Vagina (tissue), 2 donors: ENCODE results near the gene P2RY6. TPM values are rescaled to one million over a fixed set of nuclear protein-coding genes. Genes with fewer than 3 reads are reported as not detected.

Experiments
- DNase-seq, 2 donors: peaks; one replicate each; pipeline ENCODE4 v3.0.0-alpha.2; 2017; ENCODE audit errors: extremely low spot score in 2 of 2
- H3K27ac ChIP-seq: fragments of 200-600 bp; sonication (generic); one replicate; pipeline ENCODE4 v1.5.1; 2019
- H3K27me3 ChIP-seq: fragments of 200-600 bp; sonication (generic); one replicate; pipeline ENCODE4 v1.5.1; 2019
- H3K36me3 ChIP-seq, 2 donors: fragments of 200-600 bp; sonication (generic); one replicate each; pipeline ENCODE4 v1.5.1; 2017 to 2019
- H3K4me1 ChIP-seq: fragments of 200-600 bp; sonication (generic); one replicate; pipeline ENCODE4 v1.5.1; 2019
- H3K4me3 ChIP-seq, 2 donors: fragments of 200-600 bp; sonication (generic); 1 replicate in 1 of 2; 2 replicates in 1 of 2; pipeline ENCODE4 v1.5.1; 2016 to 2019
- H3K9me3 ChIP-seq: fragments of 200-600 bp; sonication (generic); one replicate; pipeline ENCODE4 v1.5.1; 2019
- POLR2A ChIP-seq, 2 donors: fragments of 450-650 bp; IDR thresholded peaks; one replicate each; pipeline ENCODE4 v1.6.1; 2017; ENCODE audit warnings: antibody characterized with exemption in 2 of 2, mild to moderate bottlenecking in 2 of 2, moderate library complexity in 2 of 2
- POLR2AphosphoS5 ChIP-seq, 2 donors: sonication (generic); formaldehyde crosslinking; IDR thresholded peaks; one replicate each; pipeline ENCODE4 v1.9.0; 2017; ENCODE audit warnings: antibody characterized with exemption in 2 of 2, mild to moderate bottlenecking in 2 of 2, low read depth in 1 of 2; ENCODE audit not compliant: insufficient read depth in 1 of 2
- intact Hi-C: fragments of 100-400 bp; cut with DNase I; formaldehyde crosslinking; loops from one replicate; pipeline ENCODE4 v1.15.1; 2023
- total RNA-seq: library from RNA; depleted of rRNA; stranded (reverse); fragments of >200 nt; gene quantifications from one replicate; pipeline ENCODE4 v1.2.3, GENCODE V29; 2016
- TF ChIP-seq, protein P1 (sequence below), 3 experiments: fragments of 450-650 bp in 2 of 3; fragments of 200-600 bp in 1 of 3; sonication (generic) in 1 of 3; IDR thresholded peaks; one replicate each; pipeline ENCODE4 v1.5.1; 2017 to 2019; ENCODE audit warnings: antibody characterized with exemption in 3 of 3, mild to moderate bottlenecking in 2 of 3, moderate library complexity in 2 of 3

Gene P2RY6
- total RNA-seq, 1 donor from 2014 or later = 2.0 TPM

- DNase-seq = no peak
- Histone ChIP-seq H3K4me3 (no peak overlapping the region), H3K27me3 (no peaks in the 10 kb centered on the region), H3K9me3 (no peaks in the 10 kb centered on the region), H3K27ac (no peak overlapping the region), H3K4me1 (peaks cover 6% of the 10 kb centered on the region), H3K36me3 (no peaks in the 10 kb centered on the region)
- intact Hi-C loops = no loop called here
- TF ChIP-seq POLR2AphosphoS5 (IDR thresholded peaks at IDR 0.05; ENCODE audit: insufficient read depth in 1 of 2, low read depth in 1 of 2) = no peak
- no peak for TF ChIP-seq POLR2A (IDR thresholded peaks at IDR 0.05)
- TF ChIP-seq, protein P1, sequence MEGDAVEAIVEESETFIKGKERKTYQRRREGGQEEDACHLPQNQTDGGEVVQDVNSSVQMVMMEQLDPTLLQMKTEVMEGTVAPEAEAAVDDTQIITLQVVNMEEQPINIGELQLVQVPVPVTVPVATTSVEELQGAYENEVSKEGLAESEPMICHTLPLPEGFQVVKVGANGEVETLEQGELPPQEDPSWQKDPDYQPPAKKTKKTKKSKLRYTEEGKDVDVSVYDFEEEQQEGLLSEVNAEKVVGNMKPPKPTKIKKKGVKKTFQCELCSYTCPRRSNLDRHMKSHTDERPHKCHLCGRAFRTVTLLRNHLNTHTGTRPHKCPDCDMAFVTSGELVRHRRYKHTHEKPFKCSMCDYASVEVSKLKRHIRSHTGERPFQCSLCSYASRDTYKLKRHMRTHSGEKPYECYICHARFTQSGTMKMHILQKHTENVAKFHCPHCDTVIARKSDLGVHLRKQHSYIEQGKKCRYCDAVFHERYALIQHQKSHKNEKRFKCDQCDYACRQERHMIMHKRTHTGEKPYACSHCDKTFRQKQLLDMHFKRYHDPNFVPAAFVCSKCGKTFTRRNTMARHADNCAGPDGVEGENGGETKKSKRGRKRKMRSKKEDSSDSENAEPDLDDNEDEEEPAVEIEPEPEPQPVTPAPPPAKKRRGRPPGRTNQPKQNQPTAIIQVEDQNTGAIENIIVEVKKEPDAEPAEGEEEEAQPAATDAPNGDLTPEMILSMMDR (IDR thresholded peaks at IDR 0.05) = no peak
Measured at GRCh38 chr11:73252577-73253191, 19.5 kb upstream of the P2RY6 start.

- peaks cover 14% of the 10 kb centered on the region for H3K4me1 ChIP-seq
Measured at GRCh38 chr11:73257342-73258103, 14.6 kb upstream of the P2RY6 start.

DNA sequence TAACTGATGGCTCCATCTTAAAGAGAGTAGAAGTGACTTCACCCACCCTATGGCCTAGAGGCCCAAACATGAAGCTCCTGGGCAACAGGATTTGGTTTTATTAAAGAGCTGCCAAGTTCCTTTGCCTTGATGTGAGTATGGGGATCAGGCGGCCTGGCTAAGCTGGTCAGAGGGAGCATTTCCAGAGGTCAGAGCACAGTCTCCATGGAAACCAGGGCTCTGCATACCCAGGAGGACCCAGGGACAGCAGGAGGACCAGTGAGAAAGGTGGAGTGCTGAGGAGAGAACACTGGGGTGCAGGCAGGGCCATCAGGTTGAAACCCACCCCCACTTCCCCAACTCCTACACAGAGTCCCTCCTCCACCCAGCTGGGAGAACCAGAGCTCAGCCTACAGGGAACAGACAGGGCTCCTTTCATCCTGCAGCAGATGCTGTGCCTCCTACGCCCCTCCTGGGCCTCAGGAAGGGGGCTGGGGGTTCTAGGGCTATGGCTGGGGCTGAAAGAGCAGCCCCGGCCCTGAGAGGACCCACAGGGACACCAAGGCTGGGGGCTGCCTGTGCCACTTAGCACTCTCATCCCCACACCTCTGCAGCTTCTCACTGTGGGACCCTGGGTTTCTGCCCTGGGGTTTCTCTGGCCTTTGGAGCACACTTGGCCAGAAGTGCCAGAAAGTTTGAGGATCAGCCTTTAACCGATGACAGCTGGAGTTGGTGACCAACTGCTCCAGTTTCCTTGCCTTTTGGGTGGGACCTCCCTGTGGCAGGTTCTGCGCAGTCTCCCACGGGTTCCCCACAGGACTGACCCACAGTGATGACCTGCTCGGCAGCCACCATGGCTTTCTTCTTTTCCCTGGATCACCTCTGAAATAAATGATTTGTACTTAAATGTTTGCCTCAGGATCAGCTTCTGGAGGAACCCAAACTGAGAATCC, 13.8 kb upstream of the P2RY6 start:
- Histone ChIP-seq H3K27ac (no peak overlapping the region), H3K4me3 (no peak overlapping the region), H3K9me3 (no peaks in the 10 kb centered on the region), H3K27me3 (no peaks in the 10 kb centered on the region), H3K4me1 (peaks cover 14% of the 10 kb centered on the region), H3K36me3 (no peaks in the 10 kb centered on the region)
- intact Hi-C loops = no loop called here
- no peak for DNase-seq
- TF ChIP-seq POLR2A (IDR thresholded peaks at IDR 0.05) = no peak
- TF ChIP-seq, protein P1 (IDR thresholded peaks at IDR 0.05) = no peak

More at GRCh38 chr11:73257342-73258103, 14.6 kb upstream of the P2RY6 start:
- TF ChIP-seq POLR2AphosphoS5 (IDR thresholded peaks at IDR 0.05; ENCODE audit: insufficient read depth in 1 of 2, low read depth in 1 of 2) (no peak), POLR2A (IDR thresholded peaks at IDR 0.05) (no peak)
- TF ChIP-seq, protein P1 (IDR thresholded peaks at IDR 0.05) = no peak
- no peak overlapping the region for H3K27ac ChIP-seq
- no peaks in the 10 kb centered on the region for H3K9me3 ChIP-seq
- no peaks in the 10 kb centered on the region for H3K27me3 ChIP-seq
- H3K36me3 ChIP-seq = no peaks in the 10 kb centered on the region
- no peak for DNase-seq
- intact Hi-C loops = no loop called here
- no peak overlapping the region for H3K4me3 ChIP-seq

- no peaks in the 10 kb centered on the region for H3K9me3 ChIP-seq
- H3K27ac ChIP-seq = no peak overlapping the region
- H3K36me3 ChIP-seq = no peaks in the 10 kb centered on the region
- intact Hi-C loops = no loop called here
- H3K4me3 ChIP-seq = no peak overlapping the region
- TF ChIP-seq, protein P1 (IDR thresholded peaks at IDR 0.05) = no peak
- TF ChIP-seq POLR2AphosphoS5 (IDR thresholded peaks at IDR 0.05; ENCODE audit: insufficient read depth in 1 of 2, low read depth in 1 of 2) = no peak
- no peak for TF ChIP-seq POLR2A (IDR thresholded peaks at IDR 0.05)
- H3K4me1 ChIP-seq = peaks cover 19% of the 10 kb centered on the region
- H3K27me3 ChIP-seq = no peaks in the 10 kb centered on the region
- DNase-seq = no peak
Measured at GRCh38 chr11:73259406-73260126, 12.6 kb upstream of the P2RY6 start.
